ENCODE measurements around the gene COL21A1.

Gene COL21A1

GRCh38 chr6:56244528-56245253 lies 2.7 kb downstream of the COL21A1 start:
- no peak for DNase-seq

GRCh38 chr6:56244089-56244488 lies 3.3 kb downstream of the COL21A1 start:
- no peak for DNase-seq

GRCh38 chr6:56243518-56244070 lies 3.8 kb downstream of the COL21A1 start:
- DNase-seq, result no peak

- peak; percentile 70 for DNase-seq
Observed at GRCh38 chr6:56242346-56242745, 5.0 kb downstream of the COL21A1 start.

GRCh38 chr6:56241124-56241802 lies 6.1 kb downstream of the COL21A1 start:
- peak; percentile 56 for DNase-seq

GRCh38 chr6:56238352-56238751 lies 9.0 kb downstream of the COL21A1 start:
- DNase-seq, result no peak

- DNase-seq, result no peak
Observed at GRCh38 chr6:56235245-56235644, 12.1 kb downstream of the COL21A1 start.

GRCh38 chr6:56232436-56232835 lies 14.9 kb downstream of the COL21A1 start:
- no peak for DNase-seq

- no peak for DNase-seq
Observed at GRCh38 chr6:56231827-56232226, 15.6 kb downstream of the COL21A1 start.

- no peak for DNase-seq
Observed at GRCh38 chr6:56230976-56231566, 16.3 kb downstream of the COL21A1 start.

- no peak for DNase-seq
Observed at GRCh38 chr6:56227071-56227879, 20.1 kb downstream of the COL21A1 start.

- no peak for DNase-seq
Observed at GRCh38 chr6:56223995-56224394, 23.4 kb downstream of the COL21A1 start.

GRCh38 chr6:56222499-56222898 lies 24.9 kb downstream of the COL21A1 start:
- DNase-seq, result no peak

GRCh38 chr6:56220078-56220477 lies 27.3 kb downstream of the COL21A1 start:
- peak; percentile 75 for DNase-seq

GRCh38 chr6:56214703-56215101 lies 32.7 kb downstream of the COL21A1 start:
- no peak for DNase-seq

- DNase-seq, result no peak
Observed at GRCh38 chr6:56214041-56214702, 33.2 kb downstream of the COL21A1 start.

GRCh38 chr6:56211724-56212123 lies 35.7 kb downstream of the COL21A1 start:
- no peak for DNase-seq

- DNase-seq, result no peak
Observed at GRCh38 chr6:56204134-56204533, 43.2 kb downstream of the COL21A1 start.

- DNase-seq, result no peak
Observed at GRCh38 chr6:56199956-56200355, 47.4 kb downstream of the COL21A1 start.

GRCh38 chr6:56193846-56194245 lies 53.5 kb downstream of the COL21A1 start:
- DNase-seq, result no peak

GRCh38 chr6:56188429-56188828 lies 59.0 kb downstream of the COL21A1 start:
- no peak for DNase-seq

- no peak for DNase-seq
Observed at GRCh38 chr6:56187686-56188085, 59.7 kb downstream of the COL21A1 start.
